ENCODE data around the gene FLOT1. TPM values are rescaled to one million over a fixed set of nuclear protein-coding genes. Genes with fewer than 3 reads are reported as not detected.
"Not testable (repeated sequence)": the region's sequence is repeated elsewhere in the genome, so short reads cannot be mapped to it uniquely, and the experiment has no call there.

Gene FLOT1
- total RNA-seq, 2 donors from 2014 or later: 170 to 179 TPM

DNA sequence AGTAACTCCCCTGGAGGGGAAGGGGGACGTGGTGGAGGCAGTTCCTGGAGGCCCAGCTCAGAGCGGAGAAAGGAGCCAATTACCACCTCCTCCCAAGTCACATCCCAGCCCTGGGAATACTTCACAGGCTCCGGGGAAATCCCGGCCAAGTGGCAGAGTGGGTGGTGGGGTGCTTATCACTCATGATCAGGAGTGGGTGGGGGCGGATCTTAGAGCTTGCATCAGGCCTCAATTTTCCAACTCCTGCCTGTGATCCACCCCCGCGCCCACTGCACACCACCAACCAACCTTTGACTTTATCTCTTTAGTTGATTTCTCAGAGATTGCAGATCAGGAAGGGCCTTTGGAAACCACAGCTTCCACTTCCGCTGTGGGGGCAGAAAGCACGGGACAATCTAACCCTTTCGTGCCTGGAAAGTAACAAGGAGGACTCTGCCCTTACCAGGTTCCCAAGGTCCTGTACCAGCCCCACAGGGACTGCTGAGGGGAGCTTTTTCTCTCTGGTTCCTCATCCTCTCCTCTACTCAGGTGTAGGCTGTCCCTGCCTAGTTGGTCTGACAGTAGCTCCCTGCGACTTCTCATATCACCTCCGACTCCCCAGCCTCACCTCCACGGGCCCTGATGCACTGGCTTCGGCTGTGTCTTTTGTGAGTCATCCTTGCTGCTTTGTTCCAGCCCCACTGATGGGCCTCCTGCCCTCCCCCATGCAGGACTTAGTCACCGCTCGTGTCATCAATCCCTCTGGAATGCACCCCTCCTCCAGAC is 26.8 kb upstream of the FLOT1 start:
- intact Hi-C loops (cut with DNase I): no loop called here
- peak; percentile 74 to 95 for ATAC-seq
- DNase-seq: peak; percentile 78

DNA sequence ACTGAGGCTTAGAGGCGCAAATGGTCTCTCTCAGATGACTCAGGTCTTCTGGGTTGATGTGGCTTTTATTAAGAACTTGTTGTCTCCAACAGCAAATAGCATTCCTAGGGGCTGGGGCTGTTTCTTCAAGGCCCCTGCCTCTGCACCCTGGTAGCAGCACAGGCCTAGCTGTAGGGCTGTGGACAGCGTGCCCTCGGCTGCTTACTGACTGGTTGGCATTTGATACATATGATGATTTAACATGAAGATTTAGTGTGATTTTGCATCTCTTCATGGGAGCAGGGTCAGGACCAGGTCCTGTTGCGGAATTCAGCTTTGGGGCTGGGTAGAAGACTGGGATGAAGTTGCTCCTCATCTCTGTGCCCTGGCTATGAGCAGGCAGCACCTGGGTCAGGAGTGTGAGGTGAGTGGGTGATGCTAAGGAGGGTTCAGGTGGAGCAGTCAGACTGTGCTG is 26.2 kb upstream of the FLOT1 start:
- ATAC-seq (no peak), DNase-seq (no peak)
- intact Hi-C loops (cut with DNase I): no loop called here

- intact Hi-C loops (cut with DNase I): no loop called here
- no peak for DNase-seq
- ATAC-seq: no peak
These were observed 25.4 kb upstream of the FLOT1 start for GRCh38 chr6:30767944-30768301.

- intact Hi-C loops (cut with DNase I): no loop called here
- DNase-seq (no peak), ATAC-seq (no peak)
These were observed 24.9 kb upstream of the FLOT1 start for GRCh38 chr6:30767158-30767943.

DNA sequence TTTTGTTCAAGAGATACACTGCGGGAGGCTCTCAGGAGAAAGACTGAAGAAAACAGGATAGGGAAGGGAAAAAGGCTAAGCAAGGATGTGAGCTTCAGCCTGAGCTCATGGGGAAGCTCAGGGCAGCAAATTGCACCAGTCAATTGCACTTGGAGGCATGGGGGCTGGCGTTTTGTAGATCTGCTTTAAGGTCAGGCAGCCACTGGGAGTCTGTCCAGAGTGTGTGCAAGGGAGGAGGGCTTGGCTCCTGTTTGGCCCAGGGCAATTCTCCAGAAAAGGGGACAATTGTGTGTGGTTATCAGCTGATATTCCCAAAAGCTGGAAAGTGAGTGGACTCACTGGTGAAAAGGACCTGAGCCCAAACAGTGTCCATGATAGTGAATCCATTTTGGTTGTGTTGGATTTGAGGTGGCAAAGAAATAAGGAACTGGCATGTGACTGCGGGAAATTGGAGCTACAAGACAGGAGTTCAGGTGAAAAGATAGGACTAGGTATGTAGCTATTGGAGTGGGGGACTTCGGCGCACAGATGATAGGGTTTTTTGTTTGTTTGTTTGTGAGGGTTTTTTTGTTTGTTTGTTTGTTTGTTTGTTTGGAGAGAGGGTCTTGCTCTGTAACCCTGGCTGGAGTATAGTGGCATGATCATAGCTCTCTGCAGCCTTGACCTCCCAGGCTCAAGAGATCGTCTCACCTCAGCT is 24.1 kb upstream of the FLOT1 start:
- intact Hi-C loops (cut with DNase I): no loop called here
- DNase-seq (no peak), ATAC-seq (peak; percentile 13 to 64)

GRCh38 chr6:30765495-30765894 is 23.0 kb upstream of the FLOT1 start:
- intact Hi-C loops (cut with DNase I); ATAC-seq; DNase-seq: not testable (repeated sequence)

- intact Hi-C loops (cut with DNase I); ATAC-seq; DNase-seq: not testable (repeated sequence)
These were observed 22.1 kb upstream of the FLOT1 start for GRCh38 chr6:30764490-30765043.

- ATAC-seq: peak; percentile 52 to 72
- intact Hi-C loops (cut with DNase I): no loop called here
- DNase-seq: no peak
These were observed 21.4 kb upstream of the FLOT1 start for GRCh38 chr6:30763618-30764489.

DNA sequence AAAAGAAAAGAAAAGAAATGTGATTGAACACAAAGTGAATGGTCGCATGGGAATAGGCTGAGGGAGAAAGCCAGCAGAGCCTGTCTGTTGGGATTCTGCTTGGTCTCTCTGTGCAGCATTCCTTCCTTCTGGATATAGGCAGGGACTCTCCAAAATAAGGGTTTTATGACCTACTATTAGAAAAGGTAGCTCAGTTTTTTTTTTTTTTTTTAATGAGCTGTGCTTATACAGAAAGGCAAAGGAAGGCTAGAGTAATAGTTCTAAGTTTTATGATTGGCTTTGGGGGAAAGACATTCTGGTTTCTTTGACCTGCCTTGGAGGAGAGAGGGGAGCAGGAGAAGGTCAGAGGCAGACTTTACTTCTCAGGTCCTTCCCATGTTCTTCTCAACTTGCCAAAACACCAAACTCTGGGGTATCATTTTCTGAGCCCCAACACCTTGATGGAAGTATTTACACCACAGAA is 20.7 kb upstream of the FLOT1 start:
- intact Hi-C loops (cut with DNase I): no loop called here
- no peak for ATAC-seq
- DNase-seq: no peak

GRCh38 chr6:30761791-30762429 is 19.4 kb upstream of the FLOT1 start:
- intact Hi-C loops (cut with DNase I): no loop called here
- no peak for ATAC-seq
- DNase-seq: no peak

DNA sequence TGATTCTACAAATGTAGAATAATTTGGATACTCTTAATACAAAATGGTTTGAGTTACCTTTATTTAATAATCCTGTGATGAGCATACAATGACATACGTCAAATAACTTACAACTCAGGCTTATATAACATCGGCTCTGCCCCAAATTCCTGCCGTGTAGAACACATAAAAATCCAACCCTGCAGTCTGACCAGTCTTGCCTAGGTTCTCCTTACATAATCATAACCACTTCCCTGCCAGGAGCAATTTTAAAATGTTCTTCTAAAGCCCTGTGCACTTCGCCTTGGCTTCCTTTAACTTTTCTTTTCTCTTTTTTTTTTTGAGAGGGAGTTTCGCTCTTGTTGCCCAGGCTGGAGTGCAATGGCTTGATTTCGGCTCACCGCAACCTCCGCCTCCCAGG is 18.1 kb upstream of the FLOT1 start:
- ATAC-seq (no peak), DNase-seq (no peak)
- intact Hi-C loops (cut with DNase I): no loop called here

DNA sequence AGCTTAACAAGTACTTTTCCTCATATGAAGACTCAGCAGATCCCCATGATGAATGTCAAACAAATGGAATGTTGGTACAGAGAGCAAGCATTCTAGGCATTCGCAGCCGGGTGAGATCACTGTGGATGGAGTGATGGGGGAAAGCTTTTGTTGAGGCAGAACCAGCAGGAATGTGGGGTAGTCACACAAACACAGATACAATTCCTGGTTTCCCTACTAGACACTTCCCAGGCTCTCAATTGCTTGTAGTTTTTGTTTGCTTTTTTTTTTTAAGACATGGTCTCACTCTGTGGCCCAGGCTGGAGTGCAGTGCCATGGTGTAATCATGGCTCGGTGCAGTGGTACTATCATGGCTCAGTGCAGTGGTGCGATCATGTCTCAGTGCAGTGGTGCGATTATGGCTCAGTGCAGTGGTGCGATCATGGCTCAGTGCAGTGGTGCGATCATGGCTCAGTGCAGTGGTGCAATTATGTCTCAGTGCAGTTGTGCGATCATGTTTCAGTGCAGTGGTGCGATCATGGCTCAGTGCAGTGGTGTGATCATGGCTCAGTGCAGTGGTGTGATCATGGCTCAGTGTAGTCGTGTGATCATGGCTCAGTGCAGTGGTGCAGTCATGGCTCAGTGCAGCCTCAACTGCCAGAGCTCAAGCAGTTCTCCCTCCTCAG is 17.2 kb upstream of the FLOT1 start:
- peak; percentile 65 to 69 for ATAC-seq
- intact Hi-C loops (cut with DNase I): no loop called here

GRCh38 chr6:30757261-30757904 is 14.9 kb upstream of the FLOT1 start:
- DNase-seq: peak; percentile 61
- intact Hi-C loops (cut with DNase I): no loop called here
- ATAC-seq: peak; percentile 28 to 34

More for the DNA sequence above, 17.2 kb upstream of the FLOT1 start:
- DNase-seq: no peak

- DNase-seq; intact Hi-C loops (cut with DNase I); ATAC-seq: not testable (repeated sequence)
These were observed 14.0 kb upstream of the FLOT1 start for GRCh38 chr6:30756405-30757003.

DNA sequence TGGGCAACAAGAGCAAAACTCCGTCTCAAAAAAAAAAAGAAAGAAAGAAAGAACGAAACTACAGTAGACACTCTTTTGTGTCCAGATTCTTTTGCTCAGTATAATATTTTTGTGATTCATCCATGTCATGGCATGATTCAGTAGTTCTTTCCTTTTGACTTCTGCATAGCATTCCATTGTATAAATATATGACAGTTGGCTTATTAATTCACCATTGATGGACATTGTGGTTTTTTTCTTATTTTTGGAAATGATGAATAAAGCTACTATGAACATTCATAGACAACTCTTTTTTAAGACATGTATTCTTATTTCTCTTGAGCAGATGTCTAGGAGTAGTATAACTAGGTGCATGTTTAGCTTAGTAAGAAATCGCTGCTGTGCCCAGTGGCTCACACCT is 12.1 kb upstream of the FLOT1 start:
- ATAC-seq: no peak
- intact Hi-C loops (cut with DNase I): no loop called here

GRCh38 chr6:30752157-30752927 is 9.9 kb upstream of the FLOT1 start:
- ATAC-seq: peak; percentile 96
- peak; percentile 97 for DNase-seq
- intact Hi-C loops (cut with DNase I): no loop called here

More for the DNA sequence above, 12.1 kb upstream of the FLOT1 start:
- DNase-seq: no peak
